Stimulated activated CD4-positive, alpha-beta T cell treated with anti-CD3 and anti-CD28 coated beads, Interleukin-4, amount 100 ng/mL, for 4 hours (primary cell): ENCODE results near the gene C9orf72.
A peak's percentile ranks its signal among the peaks of the same experiment; 100 is the strongest.

Experiments
- DNase-seq, 2 experiments: peaks; one replicate each; pipeline ENCODE4 v3.0.0-alpha.2; 2020

C9orf72 gene

GRCh38 chr9:27573634-27574590 is 631 bp upstream of the C9orf72 start:
- DNase-seq = peak; percentile 83 to 98

GRCh38 chr9:27572566-27572917 is 739 bp downstream of the C9orf72 start:
- peak in 1 of 2 experiments; percentile 70 for DNase-seq

- DNase-seq = no peak
These were observed 1.2 kb downstream of the C9orf72 start for GRCh38 chr9:27572061-27572460.

- no peak for DNase-seq
These were observed 2.3 kb downstream of the C9orf72 start for GRCh38 chr9:27571011-27571410.

GRCh38 chr9:27569406-27569805 is 3.9 kb downstream of the C9orf72 start:
- no peak for DNase-seq

- no peak for DNase-seq
These were observed 7.2 kb downstream of the C9orf72 start for GRCh38 chr9:27566118-27566517.

- no peak for DNase-seq
These were observed 7.6 kb downstream of the C9orf72 start for GRCh38 chr9:27565696-27566095.

GRCh38 chr9:27564670-27565069 is 8.6 kb downstream of the C9orf72 start:
- DNase-seq = no peak

GRCh38 chr9:27563738-27564430 is 9.4 kb downstream of the C9orf72 start:
- DNase-seq = no peak

- DNase-seq = no peak
These were observed 11.6 kb downstream of the C9orf72 start for GRCh38 chr9:27561685-27562084.

GRCh38 chr9:27560457-27560856 is 12.8 kb downstream of the C9orf72 start:
- no peak for DNase-seq

GRCh38 chr9:27558307-27558706 is 15.0 kb downstream of the C9orf72 start:
- DNase-seq = no peak

GRCh38 chr9:27556470-27556869 is 16.8 kb downstream of the C9orf72 start:
- DNase-seq = no peak

- no peak for DNase-seq
These were observed 18.6 kb downstream of the C9orf72 start for GRCh38 chr9:27554712-27555111.

GRCh38 chr9:27549196-27549755 is 24.0 kb downstream of the C9orf72 start:
- DNase-seq = no peak

GRCh38 chr9:27548055-27548741 is 25.1 kb downstream of the C9orf72 start:
- no peak for DNase-seq

GRCh38 chr9:27545471-27545870 is 27.8 kb downstream of the C9orf72 start:
- no peak for DNase-seq

- no peak for DNase-seq
These were observed 30.8 kb downstream of the C9orf72 start for GRCh38 chr9:27542508-27542907.

- DNase-seq = no peak
These were observed 31.5 kb downstream of the C9orf72 start for GRCh38 chr9:27541740-27542139.

GRCh38 chr9:27540502-27540901 is 32.8 kb downstream of the C9orf72 start:
- no peak for DNase-seq

- DNase-seq = no peak
These were observed 33.5 kb downstream of the C9orf72 start for GRCh38 chr9:27539479-27540441.

- no peak for DNase-seq
These were observed 34.6 kb downstream of the C9orf72 start for GRCh38 chr9:27538647-27539046.
